CD14-positive monocyte (primary cell): Measurements from ENCODE around the gene PEMT. TPM values are rescaled to one million over a fixed set of nuclear protein-coding genes. Genes with fewer than 3 reads are reported as not detected.

ENCODE experiments used
- DNase-seq, 3 donors: peaks; one replicate each; pipeline ENCODE4 v3.0.0-alpha.2; 2011 to 2022
- H2AFZ ChIP-seq: 2 replicates; pipeline ENCODE4 v1.6.0; 2012; ENCODE audit warnings: mild to moderate bottlenecking, low read depth, low read length, inconsistent platforms; ENCODE audit not compliant: insufficient read depth, poor library complexity, severe bottlenecking
- H3K27ac ChIP-seq, 2 donors: 1 replicate in 1 of 2; 2 replicates in 1 of 2; pipeline ENCODE4 v1.5.1; 2012 to 2013; ENCODE audit warnings: low read length in 2 of 2, control low read depth in 1 of 2, inconsistent platforms in 1 of 2, low read depth in 1 of 2, mild to moderate bottlenecking in 1 of 2
- H3K27me3 ChIP-seq, 2 donors: one replicate each; pipeline versions ENCODE4 v1.6.0 to v1.6.1; 2011 to 2013; ENCODE audit warnings: low read length in 2 of 2; ENCODE audit not compliant: control insufficient read depth in 2 of 2, insufficient read depth in 2 of 2
- H3K36me3 ChIP-seq, 2 donors: replicated peaks in 1 of 2; 1 replicate in 1 of 2; 2 replicates in 1 of 2; pipeline versions ENCODE4 v1.5.1 to v1.6.1; 2012 to 2013; ENCODE audit warnings: low read length in 2 of 2, control low read depth in 1 of 2, inconsistent platforms in 1 of 2, mild to moderate bottlenecking in 1 of 2; ENCODE audit not compliant: insufficient read depth in 2 of 2, control insufficient read depth in 1 of 2
- H3K4me1 ChIP-seq, 2 donors: 1 replicate in 1 of 2; 2 replicates in 1 of 2; pipeline versions ENCODE4 v1.5.1 to v1.6.1; 2012 to 2013; ENCODE audit warnings: low read length in 2 of 2, control low read depth in 1 of 2, inconsistent platforms in 1 of 2, mild to moderate bottlenecking in 1 of 2, moderate library complexity in 1 of 2; ENCODE audit not compliant: insufficient read depth in 2 of 2, control insufficient read depth in 1 of 2
- H3K4me2 ChIP-seq: replicated peaks from 2 replicates; pipeline ENCODE3; 2012; ENCODE audit warnings: low read length, moderate library complexity, mild to moderate bottlenecking; ENCODE audit not compliant: poor library complexity, severe bottlenecking; ENCODE audit errors: extremely low read depth
- H3K4me3 ChIP-seq, 3 experiments: fragments of 200-600 bp in 1 of 3; sonication (generic) in 1 of 3; replicated peaks in 1 of 3; 1 replicate in 2 of 3; 2 replicates in 1 of 3; pipeline ENCODE4 v1.5.1; 2011 to 2013; ENCODE audit warnings: low read length in 3 of 3, mild to moderate bottlenecking in 3 of 3, control low read depth in 2 of 3, low read depth in 2 of 3, inconsistent platforms in 1 of 3, moderate library complexity in 1 of 3
- H3K79me2 ChIP-seq: 2 replicates; pipeline ENCODE4 v1.6.0; 2012; ENCODE audit warnings: mild to moderate bottlenecking, control low read depth, inconsistent platforms, low read length, moderate library complexity; ENCODE audit not compliant: insufficient read depth
- H3K9ac ChIP-seq: 2 replicates; pipeline ENCODE4 v1.6.0; 2017; ENCODE audit warnings: low read length, mild to moderate bottlenecking; ENCODE audit not compliant: insufficient read depth, poor library complexity, severe bottlenecking
- H3K9me3 ChIP-seq, 2 donors: replicated peaks in 1 of 2; 1 replicate in 1 of 2; 2 replicates in 1 of 2; pipeline versions ENCODE4 v1.5.1 to v1.6.1; 2012 to 2013; ENCODE audit warnings: low read length in 2 of 2, control low read depth in 1 of 2; ENCODE audit not compliant: control insufficient read depth in 1 of 2, insufficient read depth in 1 of 2
- H4K20me1 ChIP-seq: 2 replicates; pipeline ENCODE4 v1.6.0; 2012; ENCODE audit warnings: mild to moderate bottlenecking, low read length, control low read depth, moderate library complexity; ENCODE audit not compliant: insufficient read depth
- H3K27ac Mint-ChIP-seq, 7 donors: one replicate each; pipeline ENCODE4 v1.8.0; 2020; ENCODE audit warnings: mild to moderate bottlenecking in 7 of 7, mixed read lengths in 7 of 7, moderate library complexity in 6 of 7, inconsistent platforms in 2 of 7
- H3K27me3 Mint-ChIP-seq, 3 donors: one replicate each; pipeline ENCODE4 v1.8.0; 2021 to 2022; ENCODE audit warnings: low read depth in 3 of 3, mild to moderate bottlenecking in 3 of 3, mixed read lengths in 3 of 3, moderate library complexity in 3 of 3, inconsistent platforms in 1 of 3
- H3K36me3 Mint-ChIP-seq, 2 donors: one replicate each; pipeline ENCODE4 v1.8.0; 2020; ENCODE audit warnings: mixed read lengths in 2 of 2, inconsistent platforms in 1 of 2, mild to moderate bottlenecking in 1 of 2
- H3K4me1 Mint-ChIP-seq: one replicate; pipeline ENCODE4 v1.8.0; 2020; ENCODE audit warnings: mild to moderate bottlenecking, mixed read lengths
- H3K4me3 Mint-ChIP-seq, 2 donors: one replicate each; pipeline ENCODE4 v1.8.0; 2020; ENCODE audit warnings: mild to moderate bottlenecking in 2 of 2, mixed read lengths in 2 of 2, moderate library complexity in 1 of 2
- H3K9me3 Mint-ChIP-seq, 7 donors: one replicate each; pipeline ENCODE4 v1.8.0; 2020 to 2022; ENCODE audit warnings: mixed read lengths in 7 of 7, mild to moderate bottlenecking in 6 of 7, moderate library complexity in 6 of 7, inconsistent platforms in 2 of 7
- CTCF ChIP-seq: fragments of 200-600 bp; IDR thresholded peaks from one replicate; pipeline ENCODE4 v1.8.0; 2022; ENCODE audit warnings: antibody characterized with exemption, mild to moderate bottlenecking
- WGBS: methylation state at CpG from one replicate; pipeline ENCODE4 v1.1.5; 2013; ENCODE audit warnings: missing lambda C conversion rate; ENCODE audit not compliant: insufficient coverage; 5-methylcytosine and 5-hydroxymethylcytosine counted together
- intact Hi-C, 2 donors: fragments of 100-400 bp; cut with micrococcal nuclease; formaldehyde crosslinking; loops; one replicate each; pipeline versions ENCODE4 v1.15.0 to v1.15.1; 2023
- polyA plus RNA-seq, 3 donors: library from polyadenylated mRNA; depleted of rRNA in 1 of 3; unstranded in 2 of 3; stranded (reverse) in 1 of 3; fragments of 300-500 nt in 2 of 3; fragments of >200 nt in 1 of 3; fragmentation: Illumina TruSeq in 2 of 3; gene quantifications; 1 replicate in 2 of 3; 2 replicates in 1 of 3; pipeline ENCODE4 v1.2.3, GENCODE V29; 2012 to 2021

PEMT gene
- polyA plus RNA-seq, 3 donors, result 26.7 to 41.0 (median 38.4) TPM

GRCh38 chr17:17540935-17541639 is 50.4 kb downstream of the PEMT start:
- intact Hi-C loops, result no loop called here
- H3K4me2 ChIP-seq, result no peak overlapping the region
- no peaks in the 10 kb centered on the region for H3K79me2 ChIP-seq
- H3K9me3 ChIP-seq, result no peaks in the 10 kb centered on the region
- H2AFZ ChIP-seq, result no peak overlapping the region
- no peak for DNase-seq
- H3K27ac ChIP-seq, result no peak overlapping the region
- H3K36me3 ChIP-seq, result no peaks in the 10 kb centered on the region
- Mint-ChIP-seq H3K4me1 (peaks cover 5% of the 10 kb centered on the region), H3K27ac (peak overlapping the region in 2 of 7 donors; percentile 33 to 65), H3K36me3 (no peaks in the 10 kb centered on the region), H3K4me3 (no peak overlapping the region), H3K27me3 (peaks cover 0 to 1% (median 1%) of the 10 kb centered on the region in 3 donors), H3K9me3 (no peaks in the 10 kb centered on the region)
- 93% methylated on average over 23 of the region's 23 CpGs for WGBS
- no peaks in the 10 kb centered on the region for H4K20me1 ChIP-seq
- H3K4me3 ChIP-seq, result no peak overlapping the region
- no peaks in the 10 kb centered on the region for H3K27me3 ChIP-seq
- H3K4me1 ChIP-seq, result peaks cover 0 to 8% of the 10 kb centered on the region in 2 donors
- no peak overlapping the region for H3K9ac ChIP-seq
- no peak for TF ChIP-seq CTCF

- H4K20me1 ChIP-seq, result no peaks in the 10 kb centered on the region
- intact Hi-C loops, result no loop called here
- 87% methylated on average over 11 of the region's 15 CpGs for WGBS
- no peaks in the 10 kb centered on the region for H3K9me3 ChIP-seq
- H3K4me2 ChIP-seq, result no peak overlapping the region
- H3K4me1 Mint-ChIP-seq, result peaks cover 5% of the 10 kb centered on the region
- H3K36me3 ChIP-seq, result no peaks in the 10 kb centered on the region
- H3K4me1 ChIP-seq, result peaks cover 0 to 8% of the 10 kb centered on the region in 2 donors
- H3K9me3 Mint-ChIP-seq, result no peaks in the 10 kb centered on the region
- TF ChIP-seq CTCF, result no peak
- no peak for DNase-seq
- H3K27me3 Mint-ChIP-seq, result peaks cover 0 to 1% (median 0%) of the 10 kb centered on the region in 3 donors
- H3K4me3 ChIP-seq, result no peak overlapping the region
- H3K79me2 ChIP-seq, result no peaks in the 10 kb centered on the region
- H3K27me3 ChIP-seq, result no peaks in the 10 kb centered on the region
- no peak overlapping the region for H3K27ac ChIP-seq
- peak overlapping the region in 1 of 7 donors; percentile 65 for H3K27ac Mint-ChIP-seq
- H3K9ac ChIP-seq, result no peak overlapping the region
- no peaks in the 10 kb centered on the region for H3K36me3 Mint-ChIP-seq
- H3K4me3 Mint-ChIP-seq, result no peak overlapping the region
- H2AFZ ChIP-seq, result no peak overlapping the region
Measured at GRCh38 chr17:17540278-17540906, 51.1 kb downstream of the PEMT start.
